GM12865 (cell line): Measurements from ENCODE around the gene GKN2.
"Not testable (repeated sequence)": the region's sequence is repeated elsewhere in the genome, so short reads cannot be mapped to it uniquely, and the experiment has no call there.

Experiments
- DNase-seq: peaks from one replicate; pipeline ENCODE4 v3.0.0; 2010; ENCODE audit warnings: low read depth
- H3K4me3 ChIP-seq: 2 replicates; pipeline ENCODE4 v1.5.1; 2011; ENCODE audit warnings: mild to moderate bottlenecking, low read depth, low read length, control low read depth
- TF ChIP-seq, protein P1 (sequence below): IDR thresholded peaks from 2 replicates; pipeline ENCODE4 v1.5.1; 2011; ENCODE audit warnings: low read length, control low read depth, low read depth, inconsistent platforms; ENCODE audit not compliant: insufficient read depth; ENCODE audit errors: missing control alignments

Gene GKN2

DNA sequence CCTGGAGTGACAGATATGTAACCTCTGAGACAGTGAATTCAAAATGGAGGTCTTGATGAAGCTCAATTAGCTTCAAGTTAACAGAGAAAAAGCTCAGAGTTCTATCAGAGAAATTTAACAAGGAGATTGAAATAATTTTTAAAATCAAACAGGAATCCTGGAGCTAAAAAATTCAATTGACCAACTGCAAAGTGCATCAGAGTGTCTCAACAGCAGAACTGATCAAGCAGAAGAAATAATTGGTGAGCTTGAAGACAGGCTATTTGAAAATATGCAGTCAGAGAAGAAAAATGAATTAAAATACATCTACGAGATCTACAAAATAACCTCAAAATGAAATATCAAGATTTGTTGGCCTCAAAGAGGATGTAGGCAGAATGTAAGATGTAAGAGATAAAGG lies 51.1 kb downstream of the GKN2 start:
- DNase-seq: no peak
- no peak overlapping the region for H3K4me3 ChIP-seq
- TF ChIP-seq, protein P1, sequence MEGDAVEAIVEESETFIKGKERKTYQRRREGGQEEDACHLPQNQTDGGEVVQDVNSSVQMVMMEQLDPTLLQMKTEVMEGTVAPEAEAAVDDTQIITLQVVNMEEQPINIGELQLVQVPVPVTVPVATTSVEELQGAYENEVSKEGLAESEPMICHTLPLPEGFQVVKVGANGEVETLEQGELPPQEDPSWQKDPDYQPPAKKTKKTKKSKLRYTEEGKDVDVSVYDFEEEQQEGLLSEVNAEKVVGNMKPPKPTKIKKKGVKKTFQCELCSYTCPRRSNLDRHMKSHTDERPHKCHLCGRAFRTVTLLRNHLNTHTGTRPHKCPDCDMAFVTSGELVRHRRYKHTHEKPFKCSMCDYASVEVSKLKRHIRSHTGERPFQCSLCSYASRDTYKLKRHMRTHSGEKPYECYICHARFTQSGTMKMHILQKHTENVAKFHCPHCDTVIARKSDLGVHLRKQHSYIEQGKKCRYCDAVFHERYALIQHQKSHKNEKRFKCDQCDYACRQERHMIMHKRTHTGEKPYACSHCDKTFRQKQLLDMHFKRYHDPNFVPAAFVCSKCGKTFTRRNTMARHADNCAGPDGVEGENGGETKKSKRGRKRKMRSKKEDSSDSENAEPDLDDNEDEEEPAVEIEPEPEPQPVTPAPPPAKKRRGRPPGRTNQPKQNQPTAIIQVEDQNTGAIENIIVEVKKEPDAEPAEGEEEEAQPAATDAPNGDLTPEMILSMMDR: no peak

DNA sequence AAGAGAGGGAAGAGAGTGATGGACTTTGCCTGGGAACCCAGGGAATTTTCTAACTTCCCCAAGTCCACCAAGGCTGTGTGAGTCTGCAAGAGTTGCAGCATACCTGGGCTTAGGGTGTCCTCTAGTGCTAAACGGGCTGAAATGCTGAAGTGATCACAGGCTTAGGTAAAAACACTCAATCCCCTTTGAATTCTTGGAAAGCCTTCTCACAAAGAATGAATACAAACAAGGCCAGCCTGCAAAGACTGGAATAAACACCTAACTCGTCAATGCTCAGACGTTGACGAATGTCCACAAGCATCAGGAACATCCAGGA lies 51.5 kb downstream of the GKN2 start:
- no peak overlapping the region for H3K4me3 ChIP-seq
- TF ChIP-seq, protein P1: peak; percentile 58
- peak; percentile 52 for DNase-seq

DNA sequence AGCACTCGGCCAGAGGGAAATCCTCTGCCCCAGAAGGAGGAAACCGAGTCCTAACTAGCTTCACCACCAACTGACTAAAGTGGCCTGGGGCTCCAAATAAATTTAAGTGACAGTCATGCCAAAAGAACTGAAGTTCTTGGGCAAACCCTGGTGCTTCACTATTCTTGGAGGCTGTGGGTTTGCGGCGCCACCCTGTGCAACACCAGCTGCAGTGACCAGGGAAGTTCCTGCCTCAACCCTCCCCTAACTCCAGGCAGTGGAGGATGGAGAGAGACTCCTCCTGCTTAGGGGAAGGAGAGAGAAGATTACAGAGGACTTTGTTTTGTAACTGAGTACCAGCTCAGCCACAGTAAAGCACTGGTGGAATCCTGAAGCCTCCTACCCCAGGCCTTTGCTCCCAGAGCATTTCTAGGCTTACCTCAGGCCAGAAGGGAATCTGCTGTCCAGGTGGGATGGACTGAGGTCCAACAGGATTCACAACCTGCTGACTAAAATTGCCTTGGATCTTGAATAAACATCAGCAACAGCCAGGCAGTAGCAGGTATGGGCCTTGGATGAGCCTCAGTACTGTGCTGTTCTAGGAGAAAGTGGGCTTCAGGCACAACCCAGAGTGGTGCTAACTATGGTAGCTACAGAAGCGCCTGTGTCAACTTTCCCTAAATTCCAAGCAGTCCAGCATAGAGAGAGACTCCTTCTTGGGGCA lies 52.0 kb downstream of the GKN2 start:
- TF ChIP-seq, protein P1: peak; percentile 7
- peak; percentile 19 for DNase-seq
- H3K4me3 ChIP-seq: no peak overlapping the region

DNA sequence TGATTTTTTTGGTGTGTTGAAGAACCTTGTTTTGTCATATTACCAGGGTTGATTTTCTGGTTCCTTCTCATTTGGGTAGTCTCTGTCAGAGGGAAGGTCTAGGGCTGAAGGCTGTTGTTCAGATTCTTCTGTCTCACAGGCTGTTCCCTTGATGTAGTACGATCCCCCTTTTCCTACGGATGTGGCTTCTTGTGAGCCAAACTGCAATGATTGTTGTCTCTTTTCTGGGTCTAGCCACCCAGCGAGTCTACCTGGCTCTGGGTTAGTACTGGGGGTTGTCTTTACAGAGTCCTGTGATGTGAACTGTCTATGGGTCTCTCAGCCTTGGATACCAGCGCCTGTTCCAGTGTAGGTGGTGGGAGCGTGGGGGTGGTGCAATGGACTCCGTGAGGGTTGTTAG lies 56.7 kb downstream of the GKN2 start:
- DNase-seq, H3K4me3 ChIP-seq: not testable (repeated sequence)
